Left ventricle myocardium inferior (tissue), 1 donor: ENCODE results near the gene STARD3NL. TPM values are rescaled to one million over a fixed set of nuclear protein-coding genes. Genes with fewer than 3 reads are reported as not detected.

Source experiments
- DNase-seq: peaks from one replicate; pipeline ENCODE4 v3.0.0-alpha.2; 2020
- H3K27ac ChIP-seq: fragments of 200-600 bp; replicated peaks from 2 replicates; pipeline ENCODE4 v1.8.0; 2021
- H3K27me3 ChIP-seq: fragments of 200-600 bp; 2 replicates; pipeline ENCODE4 v1.8.0; 2021; ENCODE audit warnings: low read depth
- H3K36me3 ChIP-seq: fragments of 200-600 bp; 2 replicates; pipeline ENCODE4 v1.8.0; 2021
- H3K4me1 ChIP-seq: fragments of 200-600 bp; 2 replicates; pipeline ENCODE4 v1.8.0; 2021
- H3K4me3 ChIP-seq: fragments of 200-600 bp; 2 replicates; pipeline ENCODE4 v1.8.0; 2021; ENCODE audit warnings: mild to moderate bottlenecking, moderate library complexity
- H3K9me3 ChIP-seq: fragments of 200-600 bp; replicated peaks from 2 replicates; pipeline ENCODE4 v1.8.0; 2021
- CTCF ChIP-seq: fragments of 200-600 bp; IDR thresholded peaks from 2 replicates; pipeline ENCODE4 v1.8.0; 2021; ENCODE audit warnings: antibody characterized with exemption, mild to moderate bottlenecking, borderline replicate concordance
- intact Hi-C: fragments of 100-400 bp; cut with micrococcal nuclease; formaldehyde crosslinking; loops from one replicate; pipeline ENCODE4 v1.11.0; 2022
- total RNA-seq: library from RNA; stranded (reverse); fragmentation: NEBNext Ultra II Directional; extraction: Animal tissue kit (Norgen Biotek cat#: 25700); gene quantifications from one replicate; pipeline ENCODE4 v1.2.1, GENCODE V29; 2021
- donor health status: DM: no; HTN: yes; CAD: no; lungs with severe emphysema.

Gene STARD3NL
- total RNA-seq, 1 donor from 2014 or later = 24.8 TPM

- peaks cover 27% of the 10 kb centered on the region for H3K4me1 ChIP-seq
- H3K27ac ChIP-seq = peak overlapping the region; percentile 13
- H3K36me3 ChIP-seq = peaks cover 59% of the 10 kb centered on the region
These were observed 38.0 kb downstream of the STARD3NL start for GRCh38 chr7:38215735-38216670.

GRCh38 chr7:38217672-38218071, 39.6 kb downstream of the STARD3NL start:
- no peak for DNase-seq
- intact Hi-C loops = no loop called here
- Histone ChIP-seq H3K4me3 (no peak overlapping the region), H3K4me1 (peaks cover 19% of the 10 kb centered on the region), H3K27me3 (no peaks in the 10 kb centered on the region), H3K9me3 (no peaks in the 10 kb centered on the region), H3K27ac (no peak overlapping the region), H3K36me3 (peaks cover 62% of the 10 kb centered on the region)
- no peak for TF ChIP-seq CTCF

More at GRCh38 chr7:38215735-38216670, 38.0 kb downstream of the STARD3NL start:
- no peaks in the 10 kb centered on the region for H3K9me3 ChIP-seq
- intact Hi-C loops = no loop called here
- DNase-seq = peak; percentile 69
- H3K4me3 ChIP-seq = no peak overlapping the region
- H3K27me3 ChIP-seq = no peaks in the 10 kb centered on the region
- TF ChIP-seq CTCF = peak; percentile 95

- intact Hi-C loops = loop anchor here (5.0 kb wide), 1 partner anchor 318 kb away; no protein-coding TSS in a partner anchor
- DNase-seq = no peak
- Histone ChIP-seq H3K36me3 (peaks cover 56% of the 10 kb centered on the region), H3K27me3 (no peaks in the 10 kb centered on the region), H3K4me1 (peaks cover 16% of the 10 kb centered on the region), H3K4me3 (no peak overlapping the region), H3K27ac (no peak overlapping the region), H3K9me3 (no peaks in the 10 kb centered on the region)
- TF ChIP-seq CTCF = no peak
These were observed 42.4 kb downstream of the STARD3NL start for GRCh38 chr7:38220452-38220851.

- Histone ChIP-seq H3K4me3 (no peak overlapping the region), H3K27ac (no peak overlapping the region), H3K9me3 (no peaks in the 10 kb centered on the region), H3K36me3 (peaks cover 52% of the 10 kb centered on the region), H3K4me1 (peaks cover 10% of the 10 kb centered on the region), H3K27me3 (no peaks in the 10 kb centered on the region)
- TF ChIP-seq CTCF = peak; percentile 93
- DNase-seq = no peak
- intact Hi-C loops = loop anchor here (2.0 to 5.0 kb wide), 2 partner anchors 116 to 320 kb away; no protein-coding TSS in a partner anchor
These were observed 44.5 kb downstream of the STARD3NL start for GRCh38 chr7:38222481-38223096.

GRCh38 chr7:38223306-38223705, 45.3 kb downstream of the STARD3NL start:
- no peaks in the 10 kb centered on the region for H3K9me3 ChIP-seq
- no peak for TF ChIP-seq CTCF
- H3K4me1 ChIP-seq = peaks cover 10% of the 10 kb centered on the region
- intact Hi-C loops = loop anchor here (2.0 to 5.0 kb wide), 2 partner anchors 117 to 321 kb away; no protein-coding TSS in a partner anchor
- no peaks in the 10 kb centered on the region for H3K27me3 ChIP-seq
- H3K27ac ChIP-seq = no peak overlapping the region
- DNase-seq = no peak
- no peak overlapping the region for H3K4me3 ChIP-seq
- peaks cover 49% of the 10 kb centered on the region for H3K36me3 ChIP-seq
